ENCODE data around the gene SLC38A10.

SLC38A10 gene

DNA sequence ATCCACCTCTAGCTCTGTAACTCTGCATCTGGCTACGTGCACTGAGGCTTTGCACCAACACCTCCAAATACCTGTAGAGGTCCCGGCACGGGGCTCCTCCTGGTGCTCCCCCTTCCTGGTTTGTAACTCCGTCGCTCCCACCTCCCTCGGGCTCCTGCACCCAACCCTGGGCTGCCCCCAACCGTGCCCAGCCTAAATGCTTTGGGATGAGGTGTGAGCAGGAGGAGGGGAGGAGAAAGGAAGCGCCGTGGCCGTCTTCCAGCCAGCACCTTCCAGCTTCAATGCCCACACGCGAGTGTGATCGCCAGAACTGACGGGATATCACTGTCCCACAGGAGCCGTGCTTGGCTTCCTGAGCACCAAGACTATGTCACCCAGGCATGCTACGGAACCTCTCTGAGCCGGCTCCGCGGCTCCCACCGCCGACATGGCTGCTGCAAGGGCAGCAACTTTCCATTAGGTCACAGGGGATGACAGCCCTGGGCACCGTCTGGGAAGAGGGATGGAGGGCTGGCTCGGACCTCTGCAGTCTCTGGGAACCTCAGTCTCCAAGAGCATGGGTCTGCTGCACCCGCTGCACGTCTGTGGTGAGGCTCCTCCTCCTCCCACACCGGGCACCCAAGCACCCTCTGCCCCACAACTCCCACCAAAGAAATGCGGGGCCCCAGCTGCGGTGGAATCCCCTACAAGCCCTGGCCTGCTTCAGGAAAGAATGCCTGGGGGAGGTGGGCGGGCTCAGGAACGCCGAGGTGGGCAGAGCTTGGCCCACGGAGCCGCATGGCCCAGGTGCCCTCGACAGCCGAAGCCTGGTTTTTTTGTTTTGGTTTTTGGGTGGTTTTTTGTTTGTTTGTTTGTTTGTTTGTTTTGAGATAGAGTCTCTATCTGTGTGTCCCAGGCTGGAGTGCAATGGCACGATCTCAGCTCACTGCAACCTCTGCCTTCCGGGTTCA is 6.4 kb upstream of the SLC38A10 start:
- intact Hi-C loops (cut with DNase I), result no loop called here
- DNase-seq, result no peak

DNA sequence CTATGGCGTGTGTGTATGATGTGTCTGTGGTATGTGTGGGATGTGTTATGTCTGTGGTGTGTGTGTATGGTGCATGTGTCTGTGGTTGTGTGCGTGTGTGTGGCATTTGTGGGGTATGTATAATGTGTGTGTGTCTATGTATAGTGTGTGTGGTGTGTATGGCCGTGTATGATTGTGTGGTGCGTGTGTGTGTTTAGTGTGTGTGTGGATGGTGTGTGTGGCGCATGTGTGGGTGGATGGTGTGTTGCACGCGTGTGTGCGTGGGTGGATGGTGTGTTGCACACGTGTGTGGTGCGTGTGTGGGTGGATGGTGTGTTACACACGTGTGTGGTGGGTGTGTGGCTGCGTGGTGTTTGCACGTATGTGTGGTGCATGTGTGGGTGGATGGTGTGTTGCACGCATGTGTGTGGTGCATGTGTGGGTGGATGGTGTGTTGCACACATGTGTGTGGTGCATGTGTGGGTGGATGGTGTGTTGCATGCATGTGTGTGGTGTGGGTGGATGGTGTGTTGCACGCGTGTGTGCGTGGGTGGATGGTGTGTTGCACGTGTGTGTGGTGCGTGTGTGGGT is 5.6 kb upstream of the SLC38A10 start:
- intact Hi-C loops (cut with DNase I), result no loop called here
- DNase-seq, result no peak

DNA sequence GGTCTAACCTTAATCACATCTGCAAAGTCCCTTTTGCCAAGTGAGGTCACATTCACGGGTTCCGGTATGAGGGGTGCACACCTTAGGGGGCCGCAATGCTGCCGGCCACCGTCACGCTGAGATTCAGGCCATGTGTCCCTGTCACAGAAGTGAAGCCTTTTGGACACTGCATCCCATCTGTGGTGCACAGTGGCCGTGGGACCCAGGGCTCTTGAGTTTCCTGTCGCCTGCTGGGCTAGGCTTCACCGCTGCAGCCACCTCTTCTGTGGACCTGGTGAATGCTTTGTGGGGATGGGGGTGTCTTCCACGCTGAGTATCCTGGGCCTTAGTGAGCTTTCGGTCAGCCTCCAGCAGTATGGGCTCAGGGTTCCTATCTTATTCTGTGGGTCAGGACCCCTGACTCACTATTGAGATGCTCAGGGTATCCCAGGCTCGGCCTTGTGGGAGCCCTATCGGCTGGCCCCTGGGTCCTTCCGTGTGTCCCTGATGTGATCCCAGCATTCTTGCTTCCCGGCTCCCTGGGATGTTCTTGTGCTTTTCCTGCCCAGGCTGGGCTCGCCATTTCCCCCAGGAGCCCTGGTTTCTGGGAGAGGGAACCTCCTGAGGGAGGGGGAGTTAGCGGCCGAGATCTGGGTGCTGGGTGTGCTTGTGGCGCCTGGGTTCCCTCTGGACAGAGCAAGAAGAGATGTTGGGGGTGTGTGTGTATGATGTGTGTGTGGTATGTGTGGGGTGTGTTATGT is 4.9 kb upstream of the SLC38A10 start:
- intact Hi-C loops (cut with DNase I), result no loop called here
- DNase-seq, result no peak

DNA sequence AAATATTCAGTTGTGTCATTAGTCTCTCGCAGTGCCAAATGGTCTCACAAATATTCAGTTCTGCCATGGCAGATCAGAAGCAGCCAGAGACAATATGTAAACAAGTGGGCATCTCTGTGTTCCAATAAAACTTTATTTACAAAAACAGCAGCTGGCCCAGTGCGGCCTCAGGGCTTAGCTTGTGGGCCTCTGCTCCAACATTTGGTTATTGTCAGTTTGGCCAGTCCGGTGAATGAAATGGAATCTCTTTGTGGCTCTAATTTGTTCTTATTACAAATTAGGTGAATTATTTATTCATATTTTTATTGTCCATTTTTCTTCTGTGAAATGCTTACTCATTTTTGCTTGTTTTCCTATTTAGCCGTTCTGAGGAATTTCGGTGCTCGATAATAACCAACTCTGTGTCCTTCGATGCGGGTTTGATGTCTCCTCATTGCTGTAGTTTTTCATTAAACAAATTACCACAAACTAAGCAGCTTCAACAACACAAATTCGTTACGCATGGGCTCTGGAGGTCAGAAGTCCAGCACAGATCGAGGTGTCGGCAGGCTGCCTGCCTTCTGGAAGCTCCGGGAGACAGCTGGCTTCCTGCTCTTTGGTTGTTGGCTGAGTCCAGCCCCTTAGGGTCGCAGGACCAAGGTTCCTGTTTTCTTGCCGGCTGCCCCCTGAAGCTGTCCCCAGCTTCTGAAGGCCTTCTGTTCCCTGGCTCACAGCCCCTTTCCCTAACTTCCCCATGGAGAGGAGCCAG is 4.1 kb upstream of the SLC38A10 start:
- intact Hi-C loops (cut with DNase I), result no loop called here
- DNase-seq, result no peak

DNA sequence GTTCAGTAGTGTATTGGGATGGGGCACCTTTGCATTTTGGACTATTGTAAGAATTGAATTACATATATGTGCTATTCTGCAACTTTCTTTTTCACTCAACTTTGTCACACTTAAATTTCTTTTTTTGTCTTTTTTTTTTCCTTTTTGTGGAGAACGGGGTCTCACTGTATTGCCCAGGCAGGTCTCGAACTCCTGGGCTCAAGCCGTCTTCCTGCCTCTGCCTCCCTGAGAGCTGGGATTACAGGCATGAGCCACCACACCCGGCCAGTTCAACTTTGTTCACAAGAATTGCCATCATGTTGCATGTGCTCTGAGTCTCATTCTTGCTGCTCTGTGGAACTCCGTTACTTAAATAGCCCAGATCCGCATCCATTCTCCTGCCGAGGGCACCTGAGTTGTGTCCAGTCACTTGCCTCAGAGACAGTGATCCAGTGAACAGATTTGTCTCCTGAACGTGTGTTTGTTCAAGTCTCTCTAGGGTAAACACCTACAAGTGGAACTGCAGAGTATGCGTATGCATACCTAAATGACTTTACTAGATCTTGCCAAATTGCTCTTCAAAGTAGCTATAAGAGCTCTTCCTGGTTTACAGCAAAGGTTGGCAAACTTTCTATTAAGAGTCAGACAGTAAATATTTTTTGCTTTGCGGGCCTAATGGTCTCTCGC is 3.4 kb upstream of the SLC38A10 start:
- intact Hi-C loops (cut with DNase I), result no loop called here
- no peak for DNase-seq

DNA sequence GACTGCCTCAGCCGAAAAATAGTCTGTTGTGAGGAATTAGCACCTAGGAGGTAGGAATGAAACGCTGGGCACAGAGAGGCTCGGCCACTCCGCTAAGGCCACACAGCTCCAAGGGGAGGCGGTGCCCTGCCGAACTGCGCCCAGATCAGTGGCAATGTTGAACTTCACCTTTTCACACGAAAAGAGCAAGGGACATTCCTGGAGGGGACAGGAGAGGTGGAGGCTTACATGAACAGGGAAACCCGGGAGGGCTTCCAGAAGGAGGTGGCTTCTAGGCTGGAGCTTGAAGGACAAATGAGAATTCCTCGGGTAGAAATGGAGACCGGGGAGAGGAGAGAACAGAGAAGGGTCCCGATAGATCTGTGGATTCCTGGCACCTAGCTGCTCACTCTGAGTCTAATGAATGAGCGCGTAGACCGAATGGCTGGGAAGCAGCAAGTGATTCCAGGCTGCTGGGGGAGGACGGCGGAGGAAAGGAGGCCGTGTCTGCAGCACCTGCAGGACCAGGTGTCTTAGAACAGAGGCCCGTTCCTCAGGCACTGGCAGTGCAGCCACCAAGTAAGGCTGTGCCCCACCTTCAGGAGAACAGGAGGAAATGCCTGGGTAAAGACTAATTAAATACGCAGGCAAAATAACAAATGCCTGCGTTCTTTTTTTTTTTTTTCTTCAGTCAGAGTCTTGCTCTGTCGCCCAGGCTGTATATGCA is 722 bp upstream of the SLC38A10 start:
- DNase-seq, result peak in 4 of 10 donors; percentile 35 to 92 (median 76)

DNA sequence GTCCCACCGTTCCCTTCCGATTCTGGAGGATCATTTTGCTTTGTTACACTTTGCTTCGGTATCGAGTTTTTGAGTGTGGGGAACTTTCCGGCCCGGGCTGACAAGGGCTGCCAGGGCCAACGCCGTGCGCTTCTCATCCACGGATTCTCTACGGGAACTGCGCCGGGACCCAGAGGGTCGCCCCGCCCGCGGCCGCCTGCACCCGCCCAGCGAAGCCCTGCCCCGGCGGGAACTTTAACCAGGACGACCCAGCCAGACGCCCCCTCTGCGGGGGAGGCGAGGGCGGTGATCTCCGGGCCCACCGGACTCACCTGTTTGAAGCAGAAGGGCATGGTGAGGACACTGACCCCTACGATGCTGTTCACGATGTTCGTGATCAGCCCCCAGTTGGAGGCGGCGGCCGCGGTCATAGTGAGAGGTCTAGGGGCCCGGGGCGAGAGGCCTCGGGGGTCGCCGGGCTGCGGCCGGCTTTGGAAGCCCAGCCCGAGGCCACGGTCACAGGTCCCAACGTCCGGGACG is 536 bp downstream of the SLC38A10 start:
- intact Hi-C loops (cut with DNase I), result loop anchor here (5.0 kb wide), 2 partner anchors 108 to 188 kb away; no protein-coding TSS in a partner anchor
- no peak for DNase-seq

More for the DNA sequence above, 722 bp upstream of the SLC38A10 start:
- intact Hi-C loops (cut with DNase I), result no loop called here

DNA sequence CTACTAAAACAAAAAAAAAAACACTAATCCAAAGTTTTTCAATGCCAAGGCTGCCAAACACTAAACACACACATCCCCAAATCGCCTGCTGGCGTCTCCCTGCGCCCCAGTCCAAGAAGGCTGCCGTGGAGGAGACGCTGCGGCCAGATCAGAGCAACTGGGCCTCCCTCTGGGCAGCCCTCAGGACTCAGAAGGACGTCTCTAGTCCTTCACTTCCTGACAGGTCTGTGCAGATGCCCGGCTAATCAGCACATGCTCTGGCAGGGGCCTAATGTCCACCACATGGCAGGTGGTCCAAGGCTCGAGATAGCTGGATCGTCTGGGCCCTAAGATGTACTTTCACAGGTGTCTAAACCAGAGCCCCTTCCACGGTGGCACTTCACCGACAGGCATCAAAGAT is 2.7 kb downstream of the SLC38A10 start:
- DNase-seq, result no peak
- intact Hi-C loops (cut with DNase I), result loop anchor here (5.0 kb wide), 2 partner anchors 110 to 190 kb away; no protein-coding TSS in a partner anchor

DNA sequence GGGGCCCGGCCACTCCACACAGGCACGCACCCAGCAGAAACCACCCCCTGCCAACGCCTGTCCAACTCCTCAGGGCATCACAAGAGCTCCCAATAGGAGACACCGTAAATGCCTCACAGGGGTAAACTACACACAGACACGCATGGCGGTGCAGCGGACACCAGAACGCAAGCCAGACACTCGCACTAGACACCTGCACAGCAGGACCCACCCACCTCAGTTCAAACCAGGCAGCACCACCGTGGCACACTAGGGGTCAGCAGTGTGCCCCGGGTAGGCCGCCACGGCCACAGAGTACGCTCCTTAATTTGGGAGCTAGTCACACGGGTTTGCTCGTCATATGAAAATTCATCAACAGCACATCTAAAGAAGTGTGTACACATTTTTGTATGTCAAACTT is 3.4 kb downstream of the SLC38A10 start:
- peak in 2 of 10 donors; percentile 55 to 92 for DNase-seq
- intact Hi-C loops (cut with DNase I), result loop anchor here (5.0 kb wide), 2 partner anchors 111 to 191 kb away; no protein-coding TSS in a partner anchor

DNA sequence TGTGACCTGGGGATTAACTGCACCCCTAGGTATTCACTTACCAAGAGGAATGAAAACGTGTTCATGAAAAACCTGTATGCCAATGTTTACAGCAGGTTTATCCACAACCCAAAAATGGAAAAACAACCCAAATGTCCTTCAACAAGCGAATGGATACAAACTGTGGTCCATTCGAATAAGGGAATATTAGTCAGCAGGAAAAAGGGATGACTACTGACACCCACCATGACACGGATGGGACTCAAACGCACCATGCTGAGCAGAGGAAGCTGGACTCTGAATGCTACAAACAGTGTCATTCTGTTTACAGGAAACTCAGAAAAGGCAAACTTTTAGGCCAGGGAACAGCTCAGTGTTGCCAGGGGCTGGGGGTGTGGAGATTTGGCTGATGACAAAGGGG is 4.9 kb downstream of the SLC38A10 start:
- intact Hi-C loops (cut with DNase I), result loop anchor here (5.0 kb wide), 2 partner anchors 112 to 192 kb away; no protein-coding TSS in a partner anchor
- DNase-seq, result no peak

DNA sequence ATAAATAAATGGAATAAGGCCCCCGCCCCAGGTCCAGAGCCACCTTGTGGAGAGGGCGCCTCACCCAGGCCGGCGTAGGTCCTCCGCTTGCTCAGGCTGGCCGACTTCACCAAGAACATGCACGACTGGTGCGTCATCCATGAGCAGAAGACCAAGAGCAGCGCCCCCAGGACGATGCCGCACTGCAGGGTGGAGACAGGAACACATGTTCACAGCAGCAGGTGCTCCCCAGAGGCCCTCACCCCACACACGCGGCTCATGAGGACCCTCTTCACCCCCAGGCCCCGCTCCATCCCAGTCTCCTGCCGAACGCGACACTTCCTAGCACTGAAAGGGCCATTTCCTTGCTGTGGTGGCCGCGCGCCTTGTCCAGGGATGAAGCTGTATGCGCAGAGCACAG is 5.5 kb downstream of the SLC38A10 start:
- DNase-seq, result no peak
- intact Hi-C loops (cut with DNase I), result loop anchor here (5.0 kb wide), 2 partner anchors 113 to 193 kb away; no protein-coding TSS in a partner anchor

DNA sequence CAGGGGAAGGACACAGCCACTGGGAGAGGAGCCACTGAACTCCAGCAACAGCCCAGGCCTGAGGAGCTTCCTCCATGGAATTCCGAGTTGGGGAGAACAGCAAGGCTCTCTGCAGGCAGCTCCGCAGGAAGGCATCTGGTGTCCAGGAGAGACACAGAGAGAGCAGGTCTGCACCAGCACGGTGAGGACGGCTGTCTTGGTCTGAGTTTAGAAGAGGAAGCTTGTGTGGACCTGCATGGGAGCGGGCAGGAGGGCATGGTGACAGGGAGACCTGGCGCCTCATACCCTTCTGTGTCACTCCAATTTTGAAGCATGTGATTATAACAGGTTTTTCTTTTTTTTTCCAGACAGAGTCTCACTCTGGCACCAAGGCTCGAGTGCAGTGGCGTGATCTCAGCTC is 6.4 kb downstream of the SLC38A10 start:
- DNase-seq, result no peak
- intact Hi-C loops (cut with DNase I), result no loop called here

DNA sequence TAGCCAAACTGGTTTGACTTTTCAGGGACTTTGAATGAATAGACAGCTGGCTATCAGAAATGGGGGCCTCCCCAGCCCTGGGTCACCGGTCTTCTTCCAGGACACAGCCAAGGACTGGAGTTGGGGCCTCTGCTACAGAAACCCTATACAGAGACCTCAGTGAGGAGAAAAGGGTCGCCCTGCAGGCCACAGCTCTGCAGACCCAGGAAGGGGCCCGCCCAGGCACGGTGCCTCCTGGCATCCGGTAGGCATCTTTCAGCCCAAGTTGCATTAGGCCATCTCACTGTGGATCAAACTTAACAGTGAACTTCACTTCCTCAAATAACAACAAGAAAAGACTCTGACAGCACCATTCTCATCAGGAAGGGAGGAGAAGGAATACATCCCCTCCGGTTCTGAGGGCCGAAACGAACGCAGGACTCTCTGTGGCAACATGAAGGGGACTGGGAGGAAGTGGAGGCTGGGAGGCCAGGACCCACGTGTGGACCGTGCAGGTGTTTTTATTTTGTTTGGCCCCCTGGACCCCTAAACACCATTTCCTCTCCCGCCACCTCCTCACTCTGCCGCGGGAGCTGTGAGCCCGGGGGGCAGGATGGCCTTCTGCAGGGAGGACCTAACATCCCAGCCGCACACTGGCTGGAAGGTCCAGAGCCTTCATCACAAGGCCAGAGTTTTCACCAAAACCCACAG is 7.2 kb downstream of the SLC38A10 start:
- intact Hi-C loops (cut with DNase I), result no loop called here
- no peak for DNase-seq

DNA sequence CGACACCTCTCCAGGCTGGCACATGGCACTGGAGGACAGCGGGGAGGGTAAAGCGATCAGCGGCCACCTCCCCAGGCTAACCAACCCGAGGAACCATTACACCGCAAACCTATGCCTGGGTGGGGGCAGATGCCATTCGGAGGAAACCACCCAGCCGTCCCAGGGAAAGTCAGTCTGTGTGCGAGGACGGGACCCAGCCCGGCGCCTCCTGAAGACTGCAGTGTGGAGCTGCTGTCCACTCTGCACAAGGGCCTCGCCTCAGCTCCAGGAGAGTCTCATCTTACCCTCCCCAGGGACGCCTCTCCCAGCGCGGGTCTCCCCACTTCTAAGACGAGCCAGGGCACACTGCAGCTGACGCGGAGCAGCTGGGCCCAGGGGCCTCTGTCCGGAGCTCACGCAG is 8.0 kb downstream of the SLC38A10 start:
- intact Hi-C loops (cut with DNase I), result no loop called here
- DNase-seq, result no peak

DNA sequence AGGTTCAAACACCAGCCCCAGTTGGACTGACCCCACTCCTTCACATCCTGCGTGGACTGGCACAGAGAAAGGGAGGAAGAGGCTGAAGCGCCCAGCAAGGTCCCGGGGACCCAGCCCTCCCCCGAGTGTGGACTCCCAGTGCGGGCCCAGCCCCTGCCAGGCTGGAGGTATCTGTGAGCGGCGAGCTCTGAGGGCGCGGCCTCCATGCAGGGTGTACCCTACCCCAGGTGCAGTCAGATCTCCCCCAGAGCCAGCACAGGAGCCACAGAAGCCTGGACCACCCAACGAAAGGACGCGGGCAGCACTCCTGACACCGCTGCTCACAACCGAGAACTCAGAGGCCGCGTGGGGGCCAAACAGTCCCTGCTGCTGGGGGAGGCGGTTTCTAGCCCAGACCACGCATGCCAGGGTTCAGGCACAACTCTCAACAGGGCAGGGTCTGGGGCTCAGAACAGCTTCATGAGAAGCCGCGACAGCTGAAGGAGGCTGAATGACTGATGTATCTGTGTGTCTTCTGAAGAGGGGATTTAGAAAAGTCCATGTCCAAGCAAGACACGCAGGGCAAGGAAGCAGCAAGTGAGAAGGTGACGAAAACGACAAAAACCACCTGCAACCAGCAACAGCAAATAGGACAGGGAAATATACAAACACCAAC is 8.5 kb downstream of the SLC38A10 start:
- DNase-seq, result no peak
- intact Hi-C loops (cut with DNase I), result no loop called here

DNA sequence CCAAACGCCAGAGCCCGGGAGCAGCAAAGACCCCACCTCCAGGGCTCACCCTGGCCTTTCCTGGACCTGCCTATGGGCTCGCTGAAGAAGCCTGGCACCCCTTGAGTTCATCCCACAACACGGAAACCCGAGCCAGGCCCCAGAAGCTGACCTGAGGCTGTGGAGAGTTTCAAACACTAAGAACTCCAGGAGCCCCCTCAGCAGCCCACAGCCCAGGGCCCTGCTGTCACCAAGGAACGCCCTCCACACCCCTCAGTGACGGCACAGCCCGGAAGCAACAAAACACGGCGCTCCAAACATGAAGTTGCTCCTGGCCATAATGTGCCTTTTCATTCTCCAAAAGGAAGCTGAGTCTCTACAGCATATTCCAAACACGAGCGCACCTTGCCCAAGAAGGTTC is 9.2 kb downstream of the SLC38A10 start:
- no peak for DNase-seq
- intact Hi-C loops (cut with DNase I), result no loop called here

DNA sequence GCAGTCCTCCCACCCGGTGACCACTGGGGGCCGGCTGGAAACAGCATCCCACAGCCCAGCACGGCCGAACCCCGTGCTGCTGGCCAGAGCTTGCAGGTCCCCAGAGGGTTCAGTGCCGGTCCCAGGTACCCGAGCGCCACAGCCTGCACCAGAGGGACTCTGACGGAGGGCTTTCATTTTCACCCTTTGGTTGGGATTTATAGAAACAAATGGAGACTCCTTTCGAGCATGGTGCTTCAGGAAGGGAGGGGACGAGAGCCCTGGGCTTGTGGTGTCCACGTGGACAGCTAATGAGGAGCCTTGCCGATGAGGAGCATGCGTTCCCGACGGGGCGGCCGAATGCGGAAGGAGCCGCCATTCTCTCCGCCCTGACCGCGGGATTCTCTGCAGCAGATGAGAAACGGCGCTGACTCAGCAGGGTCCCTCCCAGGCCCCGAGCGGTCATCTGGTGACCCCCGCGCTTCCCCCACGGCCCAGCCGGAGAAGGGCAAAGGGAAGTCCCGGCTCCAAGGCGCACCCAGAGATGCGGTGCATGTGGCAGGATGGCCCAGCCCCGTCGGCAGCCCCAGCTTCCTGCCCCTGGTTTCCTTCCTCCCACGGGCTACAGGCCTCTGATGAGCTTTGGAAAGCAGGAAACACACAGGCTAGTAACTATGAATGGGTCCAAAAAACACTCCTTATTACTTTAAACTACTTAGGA is 9.8 kb downstream of the SLC38A10 start:
- intact Hi-C loops (cut with DNase I), result no loop called here
- DNase-seq, result peak in 5 of 10 donors; percentile 42 to 91 (median 53)

All from posterior cingulate gyrus (tissue), 11 donors.